ENCODE results near the gene CLEC16A. TPM values are rescaled to one million over a fixed set of nuclear protein-coding genes. Genes with fewer than 3 reads are reported as not detected.
A peak's percentile ranks its signal among the peaks of the same experiment; 100 is the strongest.

Gene CLEC16A
- total RNA-seq, 1 donor from 2014 or later: 15.8 TPM

DNA sequence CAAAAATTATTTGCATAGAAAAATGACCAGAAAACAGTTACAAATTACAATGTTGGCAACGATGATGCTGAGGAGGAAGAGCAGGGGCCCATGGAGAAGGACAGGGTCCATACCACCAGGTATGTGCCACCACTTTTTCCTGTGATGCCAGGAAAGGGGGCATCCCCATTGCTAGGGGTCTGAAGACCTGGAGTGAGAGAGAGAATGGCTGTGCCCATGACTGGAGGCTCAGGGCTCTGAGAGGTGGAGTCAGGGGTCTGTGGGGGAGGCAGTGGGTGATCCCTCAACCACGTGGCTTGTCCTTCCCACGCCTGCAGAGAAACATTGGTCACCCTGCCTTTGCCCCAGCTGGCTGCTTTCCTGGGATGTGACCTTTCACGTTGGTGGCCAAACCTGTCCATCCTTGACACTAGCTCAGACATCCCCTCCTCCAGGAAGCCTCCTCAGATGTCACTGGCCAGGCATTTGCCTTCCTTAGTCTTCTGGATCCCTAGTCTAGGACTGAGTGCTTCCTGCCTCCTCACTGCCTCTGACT is 260.2 kb downstream of the CLEC16A start:
- TF ChIP-seq, protein P1, sequence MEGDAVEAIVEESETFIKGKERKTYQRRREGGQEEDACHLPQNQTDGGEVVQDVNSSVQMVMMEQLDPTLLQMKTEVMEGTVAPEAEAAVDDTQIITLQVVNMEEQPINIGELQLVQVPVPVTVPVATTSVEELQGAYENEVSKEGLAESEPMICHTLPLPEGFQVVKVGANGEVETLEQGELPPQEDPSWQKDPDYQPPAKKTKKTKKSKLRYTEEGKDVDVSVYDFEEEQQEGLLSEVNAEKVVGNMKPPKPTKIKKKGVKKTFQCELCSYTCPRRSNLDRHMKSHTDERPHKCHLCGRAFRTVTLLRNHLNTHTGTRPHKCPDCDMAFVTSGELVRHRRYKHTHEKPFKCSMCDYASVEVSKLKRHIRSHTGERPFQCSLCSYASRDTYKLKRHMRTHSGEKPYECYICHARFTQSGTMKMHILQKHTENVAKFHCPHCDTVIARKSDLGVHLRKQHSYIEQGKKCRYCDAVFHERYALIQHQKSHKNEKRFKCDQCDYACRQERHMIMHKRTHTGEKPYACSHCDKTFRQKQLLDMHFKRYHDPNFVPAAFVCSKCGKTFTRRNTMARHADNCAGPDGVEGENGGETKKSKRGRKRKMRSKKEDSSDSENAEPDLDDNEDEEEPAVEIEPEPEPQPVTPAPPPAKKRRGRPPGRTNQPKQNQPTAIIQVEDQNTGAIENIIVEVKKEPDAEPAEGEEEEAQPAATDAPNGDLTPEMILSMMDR (IDR thresholded peaks at IDR 0.05; ENCODE audit: insufficient read depth, low read length, severe bottlenecking): no peak
- DNase-seq (ENCODE audit: low read depth): no peak
- no peaks in the 10 kb centered on the region for H3K27me3 ChIP-seq (ENCODE audit: control insufficient read depth, insufficient read depth, low read length)
- no peaks in the 10 kb centered on the region for H3K36me3 ChIP-seq (ENCODE audit: control insufficient read depth, insufficient read depth, low read length)
- H3K4me3 ChIP-seq (ENCODE audit: low read depth, low read length): no peak overlapping the region
- FAIRE-seq: no peak

DNA sequence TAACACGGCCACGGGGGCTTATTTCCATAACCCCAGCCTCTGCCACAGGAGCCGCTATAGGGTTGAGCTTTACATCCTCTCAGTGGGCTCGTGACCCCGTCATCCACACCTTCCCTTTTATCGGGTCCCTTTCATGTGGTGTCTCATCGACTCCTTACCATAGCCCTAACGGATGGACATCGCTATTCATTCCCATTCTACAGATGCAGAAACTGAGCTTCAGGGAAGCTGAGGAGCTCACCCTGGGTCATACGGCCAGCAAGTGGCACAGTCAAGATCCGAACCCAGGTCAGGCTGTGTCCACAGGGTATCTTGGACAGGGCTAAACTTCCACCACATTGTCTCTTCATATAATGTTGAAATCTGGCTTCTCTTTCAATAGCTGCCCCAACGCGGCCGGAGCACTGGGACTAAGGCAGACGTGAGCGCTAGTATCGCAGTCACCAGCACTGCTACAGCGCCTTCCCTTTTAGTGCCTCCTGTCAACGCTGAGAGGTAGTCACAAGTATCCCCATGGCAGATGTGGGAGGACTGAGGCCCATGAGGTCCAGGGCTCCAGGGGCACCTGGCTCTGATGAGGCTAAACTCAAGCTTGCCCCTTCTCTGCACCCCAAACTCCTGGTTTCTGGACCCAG is 260.8 kb downstream of the CLEC16A start:
- TF ChIP-seq, protein P1 (IDR thresholded peaks at IDR 0.05; ENCODE audit: insufficient read depth, low read length, severe bottlenecking): no peak
- DNase-seq (ENCODE audit: low read depth) (no peak), FAIRE-seq (no peak)
- Histone ChIP-seq H3K36me3 (ENCODE audit: control insufficient read depth, insufficient read depth, low read length) (no peaks in the 10 kb centered on the region), H3K4me3 (ENCODE audit: low read depth, low read length) (no peak overlapping the region), H3K27me3 (ENCODE audit: control insufficient read depth, insufficient read depth, low read length) (no peaks in the 10 kb centered on the region)

DNA sequence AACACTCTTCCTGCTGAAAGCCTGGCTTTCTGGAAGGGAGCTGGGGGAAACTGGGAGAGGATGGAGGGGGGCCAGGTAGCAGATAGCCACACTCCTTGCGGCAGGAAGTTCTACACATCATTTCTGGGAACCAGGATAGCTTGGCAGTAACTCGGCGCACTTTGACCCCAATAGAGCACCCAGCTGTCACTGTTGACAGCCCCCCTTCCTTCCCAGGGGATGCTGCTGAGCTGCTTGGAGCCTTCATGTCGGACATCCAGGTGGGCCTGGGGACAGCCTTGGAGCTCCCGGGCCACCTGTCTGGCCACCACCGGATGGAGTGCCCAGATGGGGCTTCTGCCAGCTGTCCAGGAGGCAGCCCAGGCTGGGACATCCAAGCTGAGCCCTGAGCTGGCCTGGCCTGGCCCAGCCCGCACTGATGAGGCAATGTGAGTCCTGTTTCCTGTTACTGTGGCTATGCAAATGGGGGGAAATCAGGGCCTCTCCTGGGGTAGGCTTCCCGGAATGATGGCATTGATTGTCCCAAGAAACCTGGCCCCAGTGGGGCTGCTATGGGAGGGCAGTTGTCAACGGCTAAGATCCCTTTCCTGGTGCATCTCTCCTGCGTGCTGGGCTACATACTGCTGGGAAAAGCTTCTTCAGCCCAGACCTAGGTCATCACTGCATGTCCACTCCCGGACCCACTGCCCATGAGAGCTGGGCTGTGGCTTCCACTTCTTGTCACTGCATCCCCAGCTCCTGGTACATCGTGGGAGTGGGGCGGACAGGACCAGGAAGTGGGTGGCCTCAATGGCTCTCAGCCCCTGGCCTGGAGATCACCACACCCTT is 261.6 kb downstream of the CLEC16A start:
- no peaks in the 10 kb centered on the region for H3K36me3 ChIP-seq (ENCODE audit: control insufficient read depth, insufficient read depth, low read length)
- DNase-seq (ENCODE audit: low read depth) (peak; percentile 38), FAIRE-seq (no peak)
- TF ChIP-seq, protein P1 (IDR thresholded peaks at IDR 0.05; ENCODE audit: insufficient read depth, low read length, severe bottlenecking): no peak
- no peaks in the 10 kb centered on the region for H3K27me3 ChIP-seq (ENCODE audit: control insufficient read depth, insufficient read depth, low read length)
- H3K4me3 ChIP-seq (ENCODE audit: low read depth, low read length): no peak overlapping the region

DNA sequence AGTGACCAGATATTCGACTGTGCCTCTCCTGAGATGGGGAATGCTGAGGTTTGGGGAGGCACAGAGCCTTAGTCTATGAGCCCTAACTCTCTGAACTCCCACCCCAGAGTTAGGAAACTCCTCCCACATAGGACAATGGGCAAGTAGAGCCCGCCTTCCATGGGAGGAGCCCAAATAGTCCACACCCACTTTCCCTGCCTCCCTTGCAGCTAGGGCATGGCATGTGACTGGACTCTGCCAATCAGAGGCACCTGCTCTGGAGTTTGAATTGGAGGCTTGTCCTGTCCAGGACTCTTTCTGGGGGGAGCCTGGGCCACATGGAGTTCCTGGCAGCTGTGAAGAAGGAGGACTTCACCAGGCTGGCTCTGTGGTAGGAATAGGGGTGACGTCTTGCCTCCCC is 263.3 kb downstream of the CLEC16A start:
- H3K36me3 ChIP-seq (ENCODE audit: control insufficient read depth, insufficient read depth, low read length): no peaks in the 10 kb centered on the region
- no peaks in the 10 kb centered on the region for H3K27me3 ChIP-seq (ENCODE audit: control insufficient read depth, insufficient read depth, low read length)
- H3K4me3 ChIP-seq (ENCODE audit: low read depth, low read length): no peak overlapping the region
- FAIRE-seq: no peak
- DNase-seq (ENCODE audit: low read depth): no peak
- TF ChIP-seq, protein P1 (IDR thresholded peaks at IDR 0.05; ENCODE audit: insufficient read depth, low read length, severe bottlenecking): no peak

DNA sequence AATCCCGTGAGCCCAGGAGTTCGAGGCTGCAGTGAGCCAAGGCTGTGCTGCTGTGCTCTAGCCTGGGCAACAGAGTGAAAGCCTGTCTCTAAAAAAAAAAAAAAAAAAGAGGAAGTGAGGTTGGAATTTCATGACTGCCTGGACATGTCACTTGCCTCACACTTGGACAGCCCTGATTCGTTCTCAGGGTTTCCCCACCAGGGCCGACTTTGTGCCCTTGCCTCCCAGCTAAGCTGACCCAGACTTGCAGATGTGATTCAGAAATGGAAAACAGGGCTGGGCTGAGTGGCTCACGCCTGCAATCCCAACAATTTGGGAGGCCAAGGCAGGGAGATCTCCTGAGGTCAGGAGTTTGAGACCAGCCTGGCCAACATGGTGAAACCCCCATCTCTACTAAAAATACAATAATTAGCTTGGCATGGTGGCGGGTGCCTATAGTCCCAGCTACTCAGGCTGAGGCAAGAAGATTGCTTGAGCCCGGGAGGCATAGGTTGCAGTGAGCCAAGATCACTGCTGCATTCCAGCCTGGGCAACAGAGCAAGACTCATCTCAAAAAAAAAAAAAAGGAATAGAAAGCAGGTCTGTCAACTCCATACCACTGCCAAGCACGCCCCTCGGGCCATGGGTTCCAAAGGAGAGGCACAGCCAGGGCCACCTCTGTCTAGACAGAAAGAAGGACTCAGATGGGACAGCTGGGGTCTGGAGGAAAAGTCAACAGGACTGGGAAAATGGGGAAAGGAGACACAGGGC is 264.7 kb downstream of the CLEC16A start:
- Histone ChIP-seq H3K4me3 (ENCODE audit: low read depth, low read length) (no peak overlapping the region), H3K27me3 (ENCODE audit: control insufficient read depth, insufficient read depth, low read length) (no peaks in the 10 kb centered on the region), H3K36me3 (ENCODE audit: control insufficient read depth, insufficient read depth, low read length) (no peaks in the 10 kb centered on the region)
- TF ChIP-seq, protein P1 (IDR thresholded peaks at IDR 0.05; ENCODE audit: insufficient read depth, low read length, severe bottlenecking): no peak
- DNase-seq (ENCODE audit: low read depth) (peak; percentile 94), FAIRE-seq (no peak)

Data from bronchial epithelial cell (primary cell).